NOMO-1 treated with DMSO at 0.1 percent for 48 hours (cell line): ENCODE results near the gene FAM117B.
"Not testable (repeated sequence)": the region's sequence is repeated elsewhere in the genome, so short reads cannot be mapped to it uniquely, and the experiment has no call there.

Experiments used
- DNase-seq: peaks from one replicate; lab custom pipeline; 2025; ENCODE audit not compliant: unreplicated experiment; lab: John Stamatoyannopoulos, UW

Gene FAM117B

GRCh38 chr2:202757339-202757738 lies 122.6 kb downstream of the FAM117B start:
- DNase-seq, result no peak

- DNase-seq, result no peak
Measured at GRCh38 chr2:202758128-202758527, 123.4 kb downstream of the FAM117B start.

- DNase-seq, result no peak
Measured at GRCh38 chr2:202758604-202759003, 123.8 kb downstream of the FAM117B start.

- DNase-seq, result no peak
Measured at GRCh38 chr2:202760848-202761247, 126.1 kb downstream of the FAM117B start.

GRCh38 chr2:202762556-202762955 lies 127.8 kb downstream of the FAM117B start:
- peak; percentile 42 for DNase-seq

- peak; percentile 12 for DNase-seq
Measured at GRCh38 chr2:202763916-202764315, 129.1 kb downstream of the FAM117B start.

GRCh38 chr2:202764991-202765390 lies 130.2 kb downstream of the FAM117B start:
- no peak for DNase-seq

GRCh38 chr2:202765436-202765835 lies 130.7 kb downstream of the FAM117B start:
- no peak for DNase-seq

GRCh38 chr2:202768273-202768672 lies 133.5 kb downstream of the FAM117B start:
- no peak for DNase-seq

- DNase-seq, result no peak
Measured at GRCh38 chr2:202769201-202769600, 134.4 kb downstream of the FAM117B start.

- DNase-seq, result no peak
Measured at GRCh38 chr2:202771336-202771735, 136.6 kb downstream of the FAM117B start.

- no peak for DNase-seq
Measured at GRCh38 chr2:202771741-202772460, 137.1 kb downstream of the FAM117B start.

- DNase-seq, result no peak
Measured at GRCh38 chr2:202773301-202773973, 138.7 kb downstream of the FAM117B start.

- no peak for DNase-seq
Measured at GRCh38 chr2:202774104-202774503, 139.3 kb downstream of the FAM117B start.

GRCh38 chr2:202778217-202778616 lies 143.4 kb downstream of the FAM117B start:
- DNase-seq, result no peak

- DNase-seq, result no peak
Measured at GRCh38 chr2:202780514-202781021, 145.8 kb downstream of the FAM117B start.

GRCh38 chr2:202782940-202783558 lies 148.3 kb downstream of the FAM117B start:
- no peak for DNase-seq

GRCh38 chr2:202786842-202787241 lies 152.1 kb downstream of the FAM117B start:
- no peak for DNase-seq

- no peak for DNase-seq
Measured at GRCh38 chr2:202790676-202791075, 155.9 kb downstream of the FAM117B start.

- DNase-seq, result no peak
Measured at GRCh38 chr2:202797944-202798343, 163.2 kb downstream of the FAM117B start.

GRCh38 chr2:202805911-202806310 lies 171.1 kb downstream of the FAM117B start:
- not testable (repeated sequence) for DNase-seq
